Neural progenitor cell (in vitro differentiated cells): Measurements from ENCODE around the gene C9. TPM values are rescaled to one million over a fixed set of nuclear protein-coding genes. Genes with fewer than 3 reads are reported as not detected.

Experiments used
- DNase-seq: peaks from one replicate; pipeline ENCODE4 v3.0.0-alpha.2; 2016; ENCODE audit warnings: low spot score
- H2AFZ ChIP-seq: fragments of 200-600 bp; sonication (generic); replicated peaks from 2 replicates; pipeline ENCODE4 v1.6.1; 2016; ENCODE audit warnings: antibody characterized with exemption
- H3F3A ChIP-seq: fragments of 200-600 bp; sonication (generic); 2 replicates; pipeline ENCODE4 v1.6.1; 2016; ENCODE audit warnings: antibody characterized with exemption, low read depth
- H3K27ac ChIP-seq: fragments of 200-600 bp; sonication (generic); 2 replicates; pipeline ENCODE4 v1.5.1; 2016; ENCODE audit warnings: mild to moderate bottlenecking
- H3K27me3 ChIP-seq: fragments of 200-600 bp; sonication (generic); 2 replicates; pipeline ENCODE4 v1.6.1; 2016; ENCODE audit warnings: mild to moderate bottlenecking, moderate library complexity
- H3K36me3 ChIP-seq: fragments of 200-600 bp; sonication (generic); 2 replicates; pipeline ENCODE4 v1.5.1; 2016
- H3K4me1 ChIP-seq: fragments of 200-600 bp; sonication (generic); 2 replicates; pipeline ENCODE4 v1.6.1; 2016; ENCODE audit warnings: mixed run types
- H3K4me2 ChIP-seq: fragments of 200-600 bp; sonication (generic); 2 replicates; pipeline ENCODE4 v1.6.1; 2016
- H3K4me3 ChIP-seq: fragments of 200-600 bp; sonication (generic); 2 replicates; pipeline ENCODE4 v1.5.1; 2016
- H3K79me2 ChIP-seq: fragments of 200-600 bp; sonication (generic); 2 replicates; pipeline ENCODE4 v1.6.1; 2016; ENCODE audit warnings: low read depth
- H3K9ac ChIP-seq: fragments of 200-600 bp; sonication (generic); 2 replicates; pipeline ENCODE4 v1.6.1; 2016
- H3K9me3 ChIP-seq: fragments of 200-600 bp; sonication (generic); 2 replicates; pipeline ENCODE4 v1.5.1; 2016; ENCODE audit warnings: low read depth
- H4K20me1 ChIP-seq: fragments of 200-600 bp; sonication (generic); 2 replicates; pipeline ENCODE4 v1.6.1; 2016; ENCODE audit warnings: low read depth
- H3K27ac Mint-ChIP-seq: 3 replicates; pipeline ENCODE4 v1.8.0; 2021; ENCODE audit warnings: mixed read lengths
- H3K27me3 Mint-ChIP-seq: 2 replicates; pipeline ENCODE4 v1.8.0; 2022; ENCODE audit warnings: low read depth, mild to moderate bottlenecking, inconsistent platforms, moderate library complexity, mixed read lengths; ENCODE audit not compliant: insufficient read depth
- H3K36me3 Mint-ChIP-seq: 3 replicates; pipeline ENCODE4 v1.8.0; 2021; ENCODE audit warnings: mixed read lengths
- H3K4me1 Mint-ChIP-seq: 3 replicates; pipeline ENCODE4 v1.8.0; 2021; ENCODE audit warnings: mixed read lengths
- H3K4me3 Mint-ChIP-seq: 3 replicates; pipeline ENCODE4 v1.8.0; 2021; ENCODE audit warnings: mild to moderate bottlenecking, moderate library complexity, mixed read lengths
- H3K9me3 Mint-ChIP-seq: 3 replicates; pipeline ENCODE4 v1.8.0; 2020; ENCODE audit warnings: mixed read lengths
- CTCF ChIP-seq: fragments of 200-600 bp; sonication (generic); IDR thresholded peaks from 2 replicates; pipeline ENCODE4 v1.5.1; 2017; ENCODE audit warnings: antibody characterized with exemption, mild to moderate bottlenecking
- EZH2 ChIP-seq: fragments of 200-600 bp; sonication (generic); IDR thresholded peaks from 2 replicates; pipeline ENCODE4 v1.6.1; 2017; ENCODE audit warnings: antibody characterized with exemption, mild to moderate bottlenecking, moderate library complexity
- EZH2phosphoT487 ChIP-seq: fragments of 200-600 bp; sonication (generic); IDR thresholded peaks from 2 replicates; pipeline ENCODE4 v1.6.1; 2017; ENCODE audit warnings: antibody characterized with exemption
- total RNA-seq: library from RNA; depleted of rRNA; stranded (reverse); fragments of >200 nt; gene quantifications from 2 replicates; pipeline ENCODE4 v1.2.3, GENCODE V29; 2015; ENCODE audit warnings: low replicate concordance

Gene C9
- not detected in 2 replicates for total RNA-seq

GRCh38 chr5:39364367-39364766 is at the start of gene C9:
Gene C9, minus strand, starts transcription at chr5:39364495. Its CDS starts 31 bp downstream, at chr5:39364464.
- Histone ChIP-seq H3K4me3 (no peak within 1 kb of the TSS), H3K9ac (no peak within 1 kb of the TSS), H3K4me2 (no peak within 1 kb of the TSS), H2AFZ (no peak within 1 kb of the TSS), H4K20me1 (no peaks in the 10 kb centered on the region), H3K27ac (no peak within 1 kb of the TSS), H3K36me3 (no peaks in the 10 kb centered on the region), H3K9me3 (no peaks in the 10 kb centered on the region), H3K4me1 (no peaks in the 10 kb centered on the region), H3K79me2 (no peaks in the 10 kb centered on the region), H3K27me3 (no peaks in the 10 kb centered on the region), H3F3A (no peaks in the 10 kb centered on the region)
- Mint-ChIP-seq H3K36me3 (no peaks in the 10 kb centered on the region), H3K4me1 (no peaks in the 10 kb centered on the region), H3K27me3 (peaks cover 2% of the 10 kb centered on the region), H3K4me3 (no peak within 1 kb of the TSS), H3K9me3 (no peaks in the 10 kb centered on the region), H3K27ac (no peak within 1 kb of the TSS)
- TF ChIP-seq EZH2 = no peak
- TF ChIP-seq EZH2phosphoT487 = no peak
- no peak for TF ChIP-seq CTCF
- no peak for DNase-seq

DNA sequence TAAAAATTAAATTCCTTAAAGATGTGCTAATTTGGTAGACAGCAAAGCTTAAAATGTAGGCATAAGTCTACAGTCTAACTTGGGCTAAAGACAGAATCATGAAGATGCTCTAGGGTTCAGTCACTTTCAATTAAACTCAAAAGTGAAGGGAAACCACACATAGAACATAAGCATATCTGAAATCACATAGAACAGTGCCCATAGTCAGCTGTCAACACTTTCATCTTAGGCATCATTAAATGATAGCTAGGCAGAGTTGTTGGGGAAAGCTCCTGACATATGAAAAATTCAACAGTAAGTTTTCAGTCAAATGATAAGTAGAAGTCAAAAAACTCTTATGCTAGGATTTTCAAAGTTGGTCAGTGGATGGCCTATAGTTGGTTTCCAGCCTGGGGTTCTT is 49.5 kb upstream of the C9 start:
- no peaks in the 10 kb centered on the region for H3K36me3 Mint-ChIP-seq

GRCh38 chr5:39412721-39413394 is 48.6 kb upstream of the C9 start:
- Mint-ChIP-seq H3K36me3 (no peaks in the 10 kb centered on the region), H3K27me3 (no peaks in the 10 kb centered on the region), H3K4me1 (peaks cover 3% of the 10 kb centered on the region), H3K27ac (no peak overlapping the region), H3K9me3 (no peaks in the 10 kb centered on the region), H3K4me3 (no peak overlapping the region)
- Histone ChIP-seq H3K9ac (no peak overlapping the region), H3K27me3 (no peaks in the 10 kb centered on the region), H3K36me3 (no peaks in the 10 kb centered on the region), H3K79me2 (no peaks in the 10 kb centered on the region), H3K4me2 (no peak overlapping the region), H2AFZ (no peak overlapping the region), H3K4me1 (peaks cover 5% of the 10 kb centered on the region), H3K9me3 (no peaks in the 10 kb centered on the region), H3K4me3 (no peak overlapping the region), H4K20me1 (no peaks in the 10 kb centered on the region), H3K27ac (no peak overlapping the region), H3F3A (no peaks in the 10 kb centered on the region)
- no peak for TF ChIP-seq EZH2
- TF ChIP-seq CTCF = no peak
- no peak for TF ChIP-seq EZH2phosphoT487
- no peak for DNase-seq

More for the DNA sequence above, 49.5 kb upstream of the C9 start:
- peaks cover 3% of the 10 kb centered on the region for H3K4me1 Mint-ChIP-seq
- no peak overlapping the region for H3K27ac Mint-ChIP-seq
- H3F3A ChIP-seq = no peaks in the 10 kb centered on the region
- H3K9me3 ChIP-seq = no peaks in the 10 kb centered on the region
- H3K27ac ChIP-seq = no peak overlapping the region
- no peaks in the 10 kb centered on the region for H3K9me3 Mint-ChIP-seq
- H3K4me1 ChIP-seq = peaks cover 5% of the 10 kb centered on the region
- H3K27me3 Mint-ChIP-seq = no peaks in the 10 kb centered on the region
- no peaks in the 10 kb centered on the region for H3K79me2 ChIP-seq
- H3K4me3 ChIP-seq = no peak overlapping the region
- TF ChIP-seq EZH2 (no peak), CTCF (no peak), EZH2phosphoT487 (no peak)
- no peak overlapping the region for H3K4me2 ChIP-seq
- H3K9ac ChIP-seq = no peak overlapping the region
- H3K36me3 ChIP-seq = no peaks in the 10 kb centered on the region
- H4K20me1 ChIP-seq = no peaks in the 10 kb centered on the region
- DNase-seq = no peak
- H3K27me3 ChIP-seq = no peaks in the 10 kb centered on the region
- no peak overlapping the region for H3K4me3 Mint-ChIP-seq
- H2AFZ ChIP-seq = no peak overlapping the region
